Measurements from ENCODE around the gene EVI5L. TPM values are rescaled to one million over a fixed set of nuclear protein-coding genes. Genes with fewer than 3 reads are reported as not detected.

The EVI5L gene
- total and polyA plus RNA-seq, 2 of the 13 experiments (the other 11 are each of a cell fraction or from before 2014, with no cell fraction given), result 1.7 to 2.4 TPM

GRCh38 chr19:7867092-7867844, 37.2 kb downstream of the EVI5L start:
- no peak for TF ChIP-seq ZZZ3 (CRISPR knock-in tag; IDR thresholded peaks at IDR 0.05; ENCODE audit: borderline replicate concordance)
- TF ChIP-seq DZIP1 (CRISPR knock-in tag; IDR thresholded peaks at IDR 0.05), result 0 out of 2 replicates have a peak, but pooled peaks have one; percentile 40
- POLR2A ChIA-PET, result interaction anchor here (0.6 to 1.1 kb wide), 3 partner anchors 21 to 53 kb away, joined by 3 to 4 read pairs (median 3); partner anchors contain the start of genes LRRC8E, MAP2K7 and SNAPC2
- 0 out of 6 replicates have a peak overlapping the region, but pooled peaks of 1 of the 3 experiments have one; percentile 31 for H3K4me3 ChIP-seq (replicated peaks in 1 of 3; ENCODE audit: insufficient read depth in 1 of 3, low read depth in 2 of 3, low read length in 3 of 3)
- H3K27ac ChIP-seq (ENCODE audit: extremely low read length, insufficient read depth, low read length), result peak overlapping the region; percentile 46
- ATAC-seq, result no peak
- no TSS peak for BruUV-seq (replicated peaks)
- CTCF ChIA-PET (ENCODE audit: low intra/inter-chr PET ratio, low total read pairs), result no interaction called here
- no peak overlapping the region for H3K9ac ChIP-seq (ENCODE audit: insufficient read depth, low read depth, low read length)
- no peaks in the 10 kb centered on the region for H3K79me2 ChIP-seq (ENCODE audit: insufficient read depth, low read length)
- no peaks in the 10 kb centered on the region for H3K27me3 ChIP-seq (ENCODE audit: control insufficient read depth in 1 of 2, insufficient read depth in 2 of 2, low read length in 2 of 2)
- FAIRE-seq, result no peak
- H3K9me3 ChIP-seq (ENCODE audit: low read length), result no peaks in the 10 kb centered on the region
- intact Hi-C loops (cut with micrococcal nuclease; ENCODE audit: unreplicated experiment) (no loop called here), in situ Hi-C loops (cut with HindIII; ENCODE audit: extremely low pct_ligation_motif_present, low pct_unique_long_range_greater_than_20kb) (no loop called here)
- no peak overlapping the region for H2AFZ ChIP-seq (ENCODE audit: low read length)
- DNase-seq (ENCODE audit: low spot score), result no peak
- no peaks in the 10 kb centered on the region; the same call in 1 of the 2 replicates for H4K20me1 ChIP-seq (ENCODE audit: insufficient read depth, low read length)
- 71% methylated on average over 7 of the region's 9 CpGs for WGBS (ENCODE audit: low lambda C conversion rate)
- H3K36me3 ChIP-seq (replicated peaks in 1 of 2; ENCODE audit: control insufficient read depth in 1 of 2, insufficient read depth in 2 of 2, low read length in 2 of 2), result no peaks in the 10 kb centered on the region
- H3K4me2 ChIP-seq (ENCODE audit: low read depth, low read length), result peak overlapping the region; percentile 68; the same call in 1 of the 2 replicates
- H3K4me1 ChIP-seq (ENCODE audit: insufficient read depth, low read length), result peaks cover 61% of the 10 kb centered on the region

GRCh38 chr19:7868326-7868670, 38.3 kb downstream of the EVI5L start:
- no peaks in the 10 kb centered on the region for H3K36me3 ChIP-seq (replicated peaks in 1 of 2; ENCODE audit: control insufficient read depth in 1 of 2, insufficient read depth in 2 of 2, low read length in 2 of 2)
- H3K9me3 ChIP-seq (ENCODE audit: low read length), result no peaks in the 10 kb centered on the region
- no peak for DNase-seq (ENCODE audit: low spot score)
- no peaks in the 10 kb centered on the region for H3K27me3 ChIP-seq (ENCODE audit: control insufficient read depth in 1 of 2, insufficient read depth in 2 of 2, low read length in 2 of 2)
- BruUV-seq (replicated peaks), result no TSS peak
- intact Hi-C loops (cut with micrococcal nuclease; ENCODE audit: unreplicated experiment), result no loop called here
- H3K4me2 ChIP-seq (ENCODE audit: low read depth, low read length), result peak overlapping the region; percentile 95
- H3K79me2 ChIP-seq (ENCODE audit: insufficient read depth, low read length), result no peaks in the 10 kb centered on the region
- ChIA-PET POLR2A (interaction anchor here (0.7 to 3.3 kb wide), 13 partner anchors 11 to 75 kb away, joined by 3 to 67 read pairs (median 8); partner anchors contain the start of genes LRRC8E, MAP2K7, SNAPC2 and TIMM44), CTCF (ENCODE audit: low intra/inter-chr PET ratio, low total read pairs) (interaction anchor here (1.5 to 1.8 kb wide), 2 partner anchors 52 to 56 kb away, joined by 3 to 4 read pairs; partner anchors contain the start of gene SNAPC2)
- peak overlapping the region; percentile 78 for H3K27ac ChIP-seq (ENCODE audit: extremely low read length, insufficient read depth, low read length)
- 45% methylated on average over 8 of the region's 21 CpGs for WGBS (ENCODE audit: low lambda C conversion rate)
- H3K4me3 ChIP-seq (replicated peaks in 1 of 3; ENCODE audit: insufficient read depth in 1 of 3, low read depth in 2 of 3, low read length in 3 of 3), result peak overlapping the region; percentile 46 to 74 (median 49); a peak in 5 of 6 replicates
- H2AFZ ChIP-seq (ENCODE audit: low read length), result no peak overlapping the region
- H4K20me1 ChIP-seq (ENCODE audit: insufficient read depth, low read length), result no peaks in the 10 kb centered on the region; the same call in 1 of the 2 replicates
- H3K9ac ChIP-seq (ENCODE audit: insufficient read depth, low read depth, low read length), result no peak overlapping the region
- in situ Hi-C loops (cut with HindIII; ENCODE audit: extremely low pct_ligation_motif_present, low pct_unique_long_range_greater_than_20kb), result no loop called here
- no peak for ATAC-seq
- FAIRE-seq, result no peak
- H3K4me1 ChIP-seq (ENCODE audit: insufficient read depth, low read length), result peaks cover 70% of the 10 kb centered on the region
- TF ChIP-seq ISL2 (CRISPR knock-in tag; IDR thresholded peaks at IDR 0.05), result no peak
- 0 out of 2 replicates have a peak, but pooled peaks have one; percentile 31 for TF ChIP-seq ZSCAN22 (CRISPR knock-in tag; IDR thresholded peaks at IDR 0.05)
- 0 out of 2 replicates have a peak, but pooled peaks have one; percentile 34 for TF ChIP-seq PHF21A (CRISPR knock-in tag; IDR thresholded peaks at IDR 0.05)
- no peak for TF ChIP-seq ZNF646 (CRISPR knock-in tag; IDR thresholded peaks at IDR 0.05)
- TF ChIP-seq ARNTL (CRISPR knock-in tag; IDR thresholded peaks at IDR 0.05), result peak; percentile 13; the same call in 1 of the 2 replicates
